HEK293 (cell line): ENCODE data around the gene SETD3.
A peak's percentile ranks its signal among the peaks of the same experiment; 100 is the strongest.

Source experiments
- CTCF ChIA-PET: fragments of 350-600 bp; formaldehyde crosslinking; extraction: SDS; loops from one replicate; lab custom pipeline; 2021; ENCODE audit warnings: antibody characterized with exemption; lab: Yijun Ruan, JAX
- POLR2A ChIA-PET: fragments of 300-600 bp; formaldehyde crosslinking; extraction: SDS; loops from one replicate; lab custom pipeline; 2020; ENCODE audit warnings: antibody characterized with exemption, inconsistent platforms; lab: Yijun Ruan, JAX
- H3K27ac ChIP-seq: fragments of 200-500 bp; sonication (Bioruptor generic); 2 replicates; pipeline ENCODE4 v1.5.1; 2014; ENCODE audit warnings: low read depth, low read length, control low read depth, inconsistent platforms; ENCODE audit errors: extremely low read depth
- H3K36me3 ChIP-seq, 2 experiments: fragments of 200-500 bp in 1 of 2; sonication (Bioruptor generic) in 1 of 2; 1 replicate in 1 of 2; 2 replicates in 1 of 2; pipeline ENCODE4 v1.5.1; 2014 to 2017; ENCODE audit warnings: inconsistent platforms in 2 of 2, low read length in 2 of 2; ENCODE audit not compliant: control insufficient read depth in 2 of 2, insufficient read depth in 1 of 2
- H3K4me1 ChIP-seq: fragments of 200-500 bp; sonication (Bioruptor generic); 2 replicates; pipeline ENCODE4 v1.5.1; 2014; ENCODE audit warnings: mild to moderate bottlenecking, low read length, inconsistent platforms; ENCODE audit not compliant: control insufficient read depth, insufficient read depth
- H3K4me3 ChIP-seq: 2 replicates; pipeline ENCODE4 v1.5.1; 2011; ENCODE audit warnings: low read depth, mild to moderate bottlenecking, control low read depth, low read length, moderate library complexity
- H3K9me3 ChIP-seq: fragments of 200-500 bp; sonication (Bioruptor generic); 2 replicates; pipeline ENCODE4 v1.5.1; 2014; ENCODE audit warnings: low read depth, low read length, inconsistent platforms; ENCODE audit not compliant: control insufficient read depth, insufficient read depth
- PRDM10 ChIP-seq: fragments of 450-650 bp; formaldehyde crosslinking; IDR thresholded peaks from 2 replicates; pipeline ENCODE4 v1.5.1; 2016; ENCODE audit warnings: missing biosample characterization, missing genetic modification characterization
- PRDM6 ChIP-seq: fragments of 450-650 bp; formaldehyde crosslinking; IDR thresholded peaks from 2 replicates; pipeline ENCODE4 v1.5.1; 2017; ENCODE audit warnings: missing biosample characterization, missing genetic modification characterization
- SP7 ChIP-seq: fragments of 450-650 bp; formaldehyde crosslinking; IDR thresholded peaks from 2 replicates; pipeline ENCODE4 v1.5.1; 2016; ENCODE audit warnings: missing biosample characterization, missing genetic modification characterization
- WT1 ChIP-seq: fragments of 450-650 bp; formaldehyde crosslinking; IDR thresholded peaks from 2 replicates; pipeline ENCODE4 v1.5.1; 2016; ENCODE audit warnings: missing biosample characterization, missing genetic modification characterization
- ZFP41 ChIP-seq: fragments of 450-650 bp; formaldehyde crosslinking; IDR thresholded peaks from 2 replicates; pipeline ENCODE4 v1.5.1; 2016; ENCODE audit warnings: missing biosample characterization, missing genetic modification characterization, borderline replicate concordance
- ZNF211 ChIP-seq: fragments of 450-650 bp; formaldehyde crosslinking; IDR thresholded peaks from 2 replicates; pipeline ENCODE4 v1.5.1; 2016; ENCODE audit warnings: low read depth, missing biosample characterization, missing genetic modification characterization
- ZNF335 ChIP-seq: fragments of 450-650 bp; formaldehyde crosslinking; conservative IDR thresholded peaks from 2 replicates; pipeline ENCODE4 v1.5.1; 2016; ENCODE audit warnings: missing biosample characterization, missing genetic modification characterization
- ZNF473 ChIP-seq: fragments of 450-650 bp; formaldehyde crosslinking; IDR thresholded peaks from 2 replicates; pipeline ENCODE4 v1.5.1; 2017; ENCODE audit warnings: missing biosample characterization, missing genetic modification characterization
- ZNF510 ChIP-seq: fragments of 450-650 bp; formaldehyde crosslinking; IDR thresholded peaks from 2 replicates; pipeline ENCODE4 v1.5.1; 2018; ENCODE audit warnings: mild to moderate bottlenecking, missing genetic modification characterization, missing biosample characterization; ENCODE audit not compliant: insufficient replicate concordance
- ZNF529 ChIP-seq: fragments of 450-650 bp; formaldehyde crosslinking; IDR thresholded peaks from 2 replicates; pipeline ENCODE4 v1.5.1; 2017; ENCODE audit warnings: missing genetic modification characterization, missing biosample characterization; ENCODE audit not compliant: insufficient replicate concordance
- ZNF560 ChIP-seq: fragments of 450-650 bp; formaldehyde crosslinking; IDR thresholded peaks from 2 replicates; pipeline ENCODE4 v1.5.1; 2017; ENCODE audit warnings: missing biosample characterization, missing genetic modification characterization, borderline replicate concordance
- ZNF580 ChIP-seq: fragments of 450-650 bp; formaldehyde crosslinking; IDR thresholded peaks from 2 replicates; pipeline ENCODE4 v1.5.1; 2016; ENCODE audit warnings: missing biosample characterization, missing genetic modification characterization
- ZNF585B ChIP-seq: fragments of 450-650 bp; formaldehyde crosslinking; IDR thresholded peaks from 2 replicates; pipeline ENCODE4 v1.5.1; 2016; ENCODE audit warnings: missing biosample characterization, missing genetic modification characterization
- ZNF600 ChIP-seq: fragments of 450-650 bp; formaldehyde crosslinking; IDR thresholded peaks from 2 replicates; pipeline ENCODE4 v1.5.1; 2016; ENCODE audit warnings: missing biosample characterization, missing genetic modification characterization
- ZNF623 ChIP-seq: fragments of 450-650 bp; formaldehyde crosslinking; IDR thresholded peaks from 2 replicates; pipeline ENCODE4 v1.5.1; 2016; ENCODE audit warnings: missing biosample characterization, missing genetic modification characterization
- ZNF830 ChIP-seq: fragments of 450-650 bp; IDR thresholded peaks from 2 replicates; pipeline ENCODE4 v1.5.0; 2018; ENCODE audit warnings: missing biosample characterization, missing genetic modification characterization, low read depth, mild to moderate bottlenecking, moderate library complexity
- ZNF837 ChIP-seq: fragments of 450-650 bp; formaldehyde crosslinking; IDR thresholded peaks from 2 replicates; pipeline ENCODE4 v1.5.1; 2016; ENCODE audit warnings: missing biosample characterization, missing genetic modification characterization

The SETD3 gene

GRCh38 chr14:99395909-99396530 lies 84.6 kb downstream of the SETD3 start (continued):
- TF ChIP-seq PRDM10 (tag by site-specific recombination) (peak; percentile 39; the same call in 1 of the 2 replicates), ZNF830 (no peak), ZNF211 (no peak), SP7 (0 out of 2 replicates have a peak, but pooled peaks have one; percentile 11), ZNF837 (tag by site-specific recombination) (no peak), ZNF335 (tag by site-specific recombination) (peak; percentile 74), ZNF560 (tag by site-specific recombination) (no peak), ZNF473 (tag by site-specific recombination) (no peak), ZNF580 (tag by site-specific recombination) (no peak), WT1 (tag by site-specific recombination) (peak; percentile 77), ZNF510 (tag by site-specific recombination) (no peak), ZNF623 (tag by site-specific recombination) (no peak), PRDM6 (tag by site-specific recombination) (peak; percentile 52), ZNF600 (tag by site-specific recombination) (peak; percentile 60), ZNF529 (tag by site-specific recombination) (no peak), ZNF585B (no peak)

GRCh38 chr14:99394602-99395156 lies 86.0 kb downstream of the SETD3 start:
- ChIA-PET CTCF (interaction anchor here (0.9 to 11.8 kb wide), 5 partner anchors 12 to 248 kb away, joined by 3 to 175 read pairs (median 3); no protein-coding TSS in a partner anchor), POLR2A (no interaction called here)

More at GRCh38 chr14:99394602-99395156, 86.0 kb downstream of the SETD3 start:
- TF ChIP-seq ZFP41 (tag by site-specific recombination) (no peak), WT1 (tag by site-specific recombination) (peak; percentile 12; the same call in 1 of the 2 replicates)
- Histone ChIP-seq H3K36me3 (peaks cover 12 to 31% of the 10 kb centered on the region in 2 experiments), H3K9me3 (no peaks in the 10 kb centered on the region), H3K4me3 (no peak overlapping the region), H3K4me1 (0 out of 2 replicates have a peak, but pooled peaks cover 7% of the 10 kb centered on the region), H3K27ac (no peak overlapping the region)
